Epithelial cell of proximal tubule (primary cell): ENCODE measurements around the gene CDNF. TPM values are rescaled to one million over a fixed set of nuclear protein-coding genes. Genes with fewer than 3 reads are reported as not detected.

ENCODE experiments used
- DNase-seq: peaks from one replicate; pipeline ENCODE4 v3.0.0-alpha.2; 2011; ENCODE audit warnings: low read depth
- H3K4me3 ChIP-seq: 2 replicates; pipeline ENCODE4 v1.5.1; 2011; ENCODE audit warnings: low read depth, mild to moderate bottlenecking, low read length
- CTCF ChIP-seq: conservative IDR thresholded peaks from 2 replicates; pipeline ENCODE4 v1.5.1; 2012; ENCODE audit warnings: low read depth, mild to moderate bottlenecking, low read length
- total RNA-seq: library from RNA; depleted of rRNA; stranded (reverse); fragments of >200 nt; gene quantifications from 2 replicates; pipeline ENCODE4 v1.2.3, GENCODE V29; 2015

The CDNF gene
- total RNA-seq, 1 donor from 2014 or later, result not detected

GRCh38 chr10:14770927-14771326 is 66.9 kb downstream of the CDNF start:
- no peak for DNase-seq
- no peak overlapping the region for H3K4me3 ChIP-seq
- TF ChIP-seq CTCF, result no peak

Other genes starting within 250 kb of the CDNF start
- 25.7 and 46.0 TPM in 2 replicates for gene FAM107B, start 63.1 kb downstream of the CDNF start, total RNA-seq
- gene HSPA14, start 269 bp upstream of the CDNF start, total RNA-seq, result 10.7 and 17.7 TPM in 2 replicates
- gene MSANTD7, start 269 bp upstream of the CDNF start, total RNA-seq, result 12.1 and 13.2 TPM in 2 replicates
- 16.5 and 26.8 TPM in 2 replicates for gene SUV39H2, start 40.8 kb upstream of the CDNF start, total RNA-seq
- gene DCLRE1C, start 116.1 kb upstream of the CDNF start, total RNA-seq, result 5.4 and 8.2 TPM in 2 replicates
- not detected in 2 replicates for gene MEIG1, start 121.4 kb upstream of the CDNF start, total RNA-seq
- gene OLAH, start 205.9 kb upstream of the CDNF start, total RNA-seq, result 1.5 and 4.3 TPM in 2 replicates